ENCODE results near the gene CENPV.

Gene CENPV

GRCh38 chr17:16351831-16352230, 1.4 kb downstream of the CENPV start:
- Histone ChIP-seq H3K79me2 (no peaks in the 10 kb centered on the region), H3K4me2 (ENCODE audit: low read length) (peak overlapping the region; percentile 81), H3K4me3 (ENCODE audit: low read depth, low read length) (peak overlapping the region; percentile 63), H3K4me1 (no peaks in the 10 kb centered on the region), H3K9ac (no peak overlapping the region), H2AFZ (peak overlapping the region; percentile 97), H3K27ac (no peak overlapping the region), H3K27me3 (ENCODE audit: control insufficient read depth, insufficient read depth, low read length) (no peaks in the 10 kb centered on the region), H3K9me3 (ENCODE audit: control insufficient read depth, low read length) (no peaks in the 10 kb centered on the region), H3K36me3 (ENCODE audit: control insufficient read depth, insufficient read depth, low read length) (no peaks in the 10 kb centered on the region)
- no peak for TF ChIP-seq CTCF (IDR thresholded peaks at IDR 0.05)

- H3K4me3 ChIP-seq (ENCODE audit: low read depth, low read length), result no peak overlapping the region
- no peaks in the 10 kb centered on the region for H3K79me2 ChIP-seq
- no peak overlapping the region for H3K4me2 ChIP-seq (ENCODE audit: low read length)
- H3K4me1 ChIP-seq, result no peaks in the 10 kb centered on the region
- H3K27me3 ChIP-seq (ENCODE audit: control insufficient read depth, insufficient read depth, low read length), result no peaks in the 10 kb centered on the region
- H3K36me3 ChIP-seq (ENCODE audit: control insufficient read depth, insufficient read depth, low read length), result no peaks in the 10 kb centered on the region
- no peak overlapping the region for H3K9ac ChIP-seq
- no peak for TF ChIP-seq CTCF (IDR thresholded peaks at IDR 0.05)
- no peak overlapping the region for H2AFZ ChIP-seq
- H3K27ac ChIP-seq, result no peak overlapping the region
- no peaks in the 10 kb centered on the region for H3K9me3 ChIP-seq (ENCODE audit: control insufficient read depth, low read length)
Measured at GRCh38 chr17:16349431-16349830, 3.8 kb downstream of the CENPV start.

GRCh38 chr17:16348586-16348985, 4.7 kb downstream of the CENPV start:
- Histone ChIP-seq H3K4me1 (no peaks in the 10 kb centered on the region), H3K27me3 (ENCODE audit: control insufficient read depth, insufficient read depth, low read length) (no peaks in the 10 kb centered on the region), H3K36me3 (ENCODE audit: control insufficient read depth, insufficient read depth, low read length) (no peaks in the 10 kb centered on the region), H3K27ac (no peak overlapping the region), H3K9me3 (ENCODE audit: control insufficient read depth, low read length) (no peaks in the 10 kb centered on the region), H2AFZ (no peak overlapping the region), H3K9ac (no peak overlapping the region), H3K4me2 (ENCODE audit: low read length) (no peak overlapping the region), H3K79me2 (no peaks in the 10 kb centered on the region), H3K4me3 (ENCODE audit: low read depth, low read length) (no peak overlapping the region)
- TF ChIP-seq CTCF (IDR thresholded peaks at IDR 0.05), result no peak

GRCh38 chr17:16346721-16347271, 6.5 kb downstream of the CENPV start:
- H3K4me2 ChIP-seq (ENCODE audit: low read length), result no peak overlapping the region
- no peaks in the 10 kb centered on the region for H3K9me3 ChIP-seq (ENCODE audit: control insufficient read depth, low read length)
- no peak overlapping the region for H3K27ac ChIP-seq
- no peak overlapping the region for H3K9ac ChIP-seq
- no peaks in the 10 kb centered on the region for H3K27me3 ChIP-seq (ENCODE audit: control insufficient read depth, insufficient read depth, low read length)
- H3K36me3 ChIP-seq (ENCODE audit: control insufficient read depth, insufficient read depth, low read length), result no peaks in the 10 kb centered on the region
- no peak overlapping the region for H2AFZ ChIP-seq
- H3K4me1 ChIP-seq, result no peaks in the 10 kb centered on the region
- no peak for TF ChIP-seq CTCF (IDR thresholded peaks at IDR 0.05)
- no peak overlapping the region for H3K4me3 ChIP-seq (ENCODE audit: low read depth, low read length)
- no peaks in the 10 kb centered on the region for H3K79me2 ChIP-seq

GRCh38 chr17:16345565-16345964, 7.7 kb downstream of the CENPV start:
- Histone ChIP-seq H3K4me3 (ENCODE audit: low read depth, low read length) (no peak overlapping the region), H3K4me1 (no peaks in the 10 kb centered on the region), H2AFZ (no peak overlapping the region), H3K27me3 (ENCODE audit: control insufficient read depth, insufficient read depth, low read length) (no peaks in the 10 kb centered on the region), H3K79me2 (no peaks in the 10 kb centered on the region), H3K9me3 (ENCODE audit: control insufficient read depth, low read length) (no peaks in the 10 kb centered on the region), H3K27ac (no peak overlapping the region), H3K4me2 (ENCODE audit: low read length) (no peak overlapping the region), H3K36me3 (ENCODE audit: control insufficient read depth, insufficient read depth, low read length) (no peaks in the 10 kb centered on the region), H3K9ac (no peak overlapping the region)
- no peak for TF ChIP-seq CTCF (IDR thresholded peaks at IDR 0.05)
